Measurements from ENCODE around the gene TMEM209. TPM values are rescaled to one million over a fixed set of nuclear protein-coding genes. Genes with fewer than 3 reads are reported as not detected.
"Not testable (repeated sequence)": the region's sequence is repeated elsewhere in the genome, so short reads cannot be mapped to it uniquely, and the experiment has no call there.

TMEM209 gene
- total RNA-seq, 2 experiments from 2014 or later: 49.7 to 52.0 TPM

DNA sequence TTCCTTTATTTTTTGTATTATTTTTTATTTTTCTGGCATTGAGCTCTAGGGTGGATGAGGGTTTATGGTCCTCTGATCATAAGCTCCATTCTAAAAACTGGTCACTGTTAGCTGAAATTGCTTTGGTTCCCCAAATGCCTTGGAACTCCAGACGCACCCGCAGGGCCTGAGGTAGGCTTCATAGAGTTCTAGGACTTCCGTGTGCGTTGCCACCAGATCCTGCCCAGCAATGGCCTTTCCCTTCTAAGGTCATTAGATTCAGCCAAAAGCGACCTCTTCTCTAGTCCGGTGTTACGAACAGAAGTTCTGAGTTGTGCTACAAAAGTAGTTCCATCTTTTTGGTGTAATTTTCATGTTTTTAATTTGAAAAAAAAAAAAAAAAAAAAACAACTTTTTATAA lies 70.5 kb downstream of the TMEM209 start:
- ChIA-PET CTCF (no interaction called here), POLR2A (no interaction called here)

- POLR2A ChIA-PET: no interaction called here
Measured at GRCh38 chr7:130134106-130134636, 71.0 kb downstream of the TMEM209 start.

GRCh38 chr7:130133029-130133782 lies 72.0 kb downstream of the TMEM209 start:
- ChIA-PET POLR2A (no interaction called here), CTCF (no interaction called here)

More at GRCh38 chr7:130134106-130134636, 71.0 kb downstream of the TMEM209 start:
- CTCF ChIA-PET: no interaction called here

- ChIA-PET CTCF (no interaction called here), POLR2A (no interaction called here)
Measured at GRCh38 chr7:130131964-130132875, 73.0 kb downstream of the TMEM209 start.

GRCh38 chr7:130131191-130131834 lies 73.9 kb downstream of the TMEM209 start:
- ChIA-PET POLR2A (no interaction called here), CTCF (no interaction called here)

GRCh38 chr7:130129011-130129411 lies 76.2 kb downstream of the TMEM209 start:
- ChIA-PET POLR2A (no interaction called here), CTCF (no interaction called here)

DNA sequence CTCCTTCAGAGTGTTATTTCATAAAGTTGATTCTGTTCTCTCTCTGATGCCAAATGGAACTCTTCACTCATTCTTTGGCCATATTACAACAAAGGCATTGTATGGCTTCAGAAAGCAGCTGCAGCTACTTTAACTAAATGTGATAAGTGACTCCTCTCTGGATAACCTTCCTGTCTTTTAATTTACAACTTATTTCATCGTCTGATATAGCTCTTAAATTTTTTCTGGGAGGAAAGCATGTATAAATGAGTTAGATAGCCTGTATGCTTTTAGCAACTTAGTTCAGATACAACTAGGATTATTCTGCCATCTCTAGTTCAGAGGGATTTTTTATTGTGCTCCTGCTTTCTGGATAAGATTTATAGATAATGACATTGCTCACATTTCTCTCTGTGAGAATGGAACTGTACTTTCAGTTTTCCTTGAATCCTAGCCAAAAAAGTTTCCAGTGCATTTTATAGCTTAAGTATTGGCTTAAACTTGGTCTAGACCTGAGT lies 77.3 kb downstream of the TMEM209 start:
- ChIA-PET CTCF (no interaction called here), POLR2A (no interaction called here)

GRCh38 chr7:130127404-130127803 lies 77.8 kb downstream of the TMEM209 start:
- ChIA-PET CTCF (no interaction called here), POLR2A (no interaction called here)

GRCh38 chr7:130126840-130127239 lies 78.4 kb downstream of the TMEM209 start:
- POLR2A ChIA-PET, CTCF ChIA-PET: not testable (repeated sequence)

DNA sequence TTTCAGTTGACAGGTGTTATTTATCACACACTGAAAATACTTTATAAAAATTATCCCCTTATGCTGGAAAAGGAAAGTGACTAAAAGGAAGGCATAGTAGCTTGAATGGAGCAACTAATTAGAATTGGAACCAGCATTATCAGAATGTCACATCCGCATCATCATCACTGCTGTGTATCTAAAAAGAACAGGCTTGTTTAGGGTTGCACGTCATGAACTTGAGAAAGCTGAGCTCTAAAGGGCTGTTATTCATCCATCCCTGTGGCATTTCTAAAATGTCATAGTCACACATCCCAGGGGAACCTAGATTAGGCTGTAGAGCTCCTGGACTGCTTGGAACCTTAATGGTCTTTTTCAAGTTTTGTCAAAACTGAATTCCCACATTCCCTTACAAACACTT lies 80.5 kb downstream of the TMEM209 start:
- CTCF ChIA-PET: interaction anchor here (0.8 kb wide), 1 partner anchor 19 kb away, joined by 3 read pairs; no protein-coding TSS in a partner anchor
- POLR2A ChIA-PET: no interaction called here

DNA sequence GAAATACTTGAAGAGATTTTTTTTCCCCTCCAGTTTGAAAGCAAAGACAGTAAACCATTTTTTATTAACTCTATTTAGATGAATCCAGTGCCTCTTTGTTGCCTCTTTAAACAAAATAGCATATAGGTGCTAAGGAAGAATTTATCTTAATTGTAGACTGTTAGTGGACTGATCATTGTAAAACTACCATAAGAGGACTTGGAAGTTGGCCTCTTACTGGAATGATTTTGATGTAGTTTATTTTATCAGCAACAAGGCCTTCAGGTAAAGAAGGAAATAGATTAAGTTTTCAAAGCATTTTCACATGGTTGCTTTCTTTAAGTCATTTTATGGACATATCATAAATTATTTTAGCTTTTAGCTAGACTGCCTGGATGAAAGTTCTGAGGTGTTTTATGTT lies 81.7 kb downstream of the TMEM209 start:
- CTCF ChIA-PET: interaction anchor here (1.6 kb wide), 1 partner anchor 12 kb away, joined by 3 read pairs; no protein-coding TSS in a partner anchor
- POLR2A ChIA-PET: interaction anchor here (0.7 kb wide), 1 partner anchor 543 kb away, joined by 5 read pairs; no protein-coding TSS in a partner anchor

DNA sequence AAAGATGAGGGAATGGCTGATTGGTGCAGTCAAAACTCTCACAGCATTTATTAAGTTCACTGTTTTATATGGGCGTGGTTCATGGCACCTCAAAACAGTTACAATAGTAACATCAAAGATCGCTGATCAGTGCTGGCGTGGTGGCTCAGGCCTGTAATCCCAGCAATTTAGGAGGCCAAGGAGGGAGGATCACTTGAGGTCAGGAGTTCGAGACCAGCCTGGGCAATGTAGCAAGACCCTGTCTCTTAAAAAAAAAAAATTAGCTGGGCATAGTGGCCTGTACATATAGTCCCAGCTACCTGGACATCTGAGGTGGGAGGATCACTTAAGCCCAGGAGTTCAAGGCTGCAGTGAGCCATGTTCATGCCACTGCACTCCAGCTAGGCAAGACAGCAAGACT lies 86.4 kb downstream of the TMEM209 start:
- ChIA-PET POLR2A (interaction anchor here (1.0 kb wide), 1 partner anchor 86 kb away, joined by 4 read pairs; the partner anchor contains the start of gene TMEM209), CTCF (interaction anchor here (1.2 kb wide), 1 partner anchor 17 kb away, joined by 3 read pairs; no protein-coding TSS in a partner anchor)

GRCh38 chr7:130118294-130118693 lies 86.9 kb downstream of the TMEM209 start:
- POLR2A ChIA-PET: interaction anchor here (1.0 kb wide), 1 partner anchor 87 kb away, joined by 4 read pairs; the partner anchor contains the start of gene TMEM209
- CTCF ChIA-PET: interaction anchor here (0.7 kb wide), 1 partner anchor 72 kb away, joined by 3 read pairs; no protein-coding TSS in a partner anchor

DNA sequence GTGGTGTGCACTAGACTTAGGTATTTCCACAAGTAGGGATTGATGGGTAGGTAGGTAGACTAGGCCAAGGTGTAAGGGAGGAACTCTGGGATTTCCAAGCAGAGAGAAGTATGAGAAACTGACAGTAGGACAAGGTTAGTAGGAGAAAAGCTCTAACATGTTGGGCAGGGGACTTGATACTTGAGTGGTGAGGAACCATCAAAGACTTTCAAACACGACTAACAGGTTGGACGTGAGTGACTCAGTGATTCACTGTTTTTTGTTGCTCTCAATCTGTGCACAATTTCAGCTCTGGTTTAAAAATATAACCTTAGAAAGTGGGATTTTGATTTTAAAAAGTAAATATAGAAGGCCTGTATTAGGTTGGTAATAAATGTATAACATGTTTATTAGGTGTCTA lies 90.4 kb downstream of the TMEM209 start:
- ChIA-PET CTCF (no interaction called here), POLR2A (no interaction called here)

Other genes with a start within 250 kb of the TMEM209 start
- 10 to 100 TPM; 24.3 to 25.9 TPM for gene ZC3HC1, start 154.0 kb downstream of the TMEM209 start, total RNA-seq
- 10 to 100 TPM; 17.9 TPM for gene KLHDC10, start 134.9 kb downstream of the TMEM209 start, total RNA-seq
- not detected for gene SSMEM1, start 2.5 kb upstream of the TMEM209 start, total RNA-seq
- gene CPA2, start 61.5 kb upstream of the TMEM209 start, total RNA-seq: not detected
- not detected for gene CPA4, start 87.8 kb upstream of the TMEM209 start, total RNA-seq
- 1 to 10 TPM; 2.1 to 3.2 TPM for gene CPA5, start 139.4 kb upstream of the TMEM209 start, total RNA-seq
- not detected for gene CPA1, start 175.1 kb upstream of the TMEM209 start, total RNA-seq
- 10 to 100 TPM; 21.6 to 22.3 TPM for gene CEP41, start 235.6 kb upstream of the TMEM209 start, total RNA-seq

Measured in activated CD8-positive, alpha-beta memory T cell treated with anti-CD3 and anti-CD28 coated beads for 36 hours (primary cell).